ENCODE measurements around the gene LAMA2. TPM values are rescaled to one million over a fixed set of nuclear protein-coding genes. Genes with fewer than 3 reads are reported as not detected.

The LAMA2 gene
- total and polyA plus RNA-seq, 2 of the 13 experiments (the other 11 are each of a cell fraction or from before 2014, with no cell fraction given) = 0.11 to 0.28 TPM

DNA sequence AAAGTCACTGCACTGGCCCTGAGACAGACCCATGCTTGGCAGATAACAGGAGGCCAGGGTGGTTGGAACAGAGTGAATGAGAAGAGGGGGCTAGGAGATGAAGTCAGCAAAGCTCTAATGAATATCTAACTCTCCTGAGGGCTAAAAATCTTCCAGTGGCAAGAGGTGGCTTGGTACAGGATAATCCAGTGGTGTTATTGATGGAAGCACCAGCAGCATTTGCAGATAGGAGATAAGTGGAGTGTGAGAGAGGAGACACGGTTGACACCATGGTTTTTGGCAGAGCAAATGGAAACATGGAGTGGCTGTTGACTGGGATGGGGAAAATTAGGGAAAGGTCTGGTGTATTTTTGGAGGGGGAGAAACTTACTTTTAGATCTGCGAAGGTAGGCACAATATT is 464.0 kb downstream of the LAMA2 start (continued):
- TF ChIP-seq ZNF772 (CRISPR knock-in tag; IDR thresholded peaks at IDR 0.05) (no peak), NCOR1 (IDR thresholded peaks at IDR 0.05; ENCODE audit: borderline replicate concordance, low read length) (no peak), ZFYVE20 (CRISPR knock-in tag; IDR thresholded peaks at IDR 0.05; ENCODE audit: borderline replicate concordance, low read depth) (no peak), ZNF674 (CRISPR knock-in tag; IDR thresholded peaks at IDR 0.05; ENCODE audit: low read depth) (no peak), SPEN (CRISPR knock-in tag; IDR thresholded peaks at IDR 0.05; ENCODE audit: low read depth) (no peak)
- TF ChIP-seq, protein P1, sequence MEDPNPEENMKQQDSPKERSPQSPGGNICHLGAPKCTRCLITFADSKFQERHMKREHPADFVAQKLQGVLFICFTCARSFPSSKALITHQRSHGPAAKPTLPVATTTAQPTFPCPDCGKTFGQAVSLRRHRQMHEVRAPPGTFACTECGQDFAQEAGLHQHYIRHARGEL (CRISPR knock-in tag; IDR thresholded peaks at IDR 0.05) = no peak

DNA sequence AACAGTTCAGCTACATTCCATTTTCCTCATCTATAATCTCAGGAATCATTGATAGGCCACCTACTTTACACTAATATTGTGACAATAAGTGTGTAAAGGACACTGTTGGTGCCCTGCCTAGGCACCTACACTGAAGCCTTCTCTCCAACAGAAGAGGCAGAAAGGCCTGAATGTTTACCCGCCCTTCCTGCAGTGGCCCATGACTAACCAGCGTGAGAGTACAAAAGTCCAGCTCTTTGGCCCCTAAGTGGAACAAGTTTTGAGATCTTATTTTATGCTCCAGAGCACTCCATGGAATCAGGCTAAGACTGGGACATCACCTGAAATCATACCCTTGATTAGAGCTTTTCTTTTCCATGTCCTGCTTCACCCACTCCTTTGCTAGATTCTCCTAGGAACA is 467.3 kb downstream of the LAMA2 start:
- ChIA-PET POLR2A (no interaction called here), CTCF (ENCODE audit: low intra/inter-chr PET ratio, low total read pairs) (no interaction called here)
- no peaks in the 10 kb centered on the region for H3K9me3 ChIP-seq (ENCODE audit: low read length)
- H3K27ac ChIP-seq (ENCODE audit: extremely low read length, insufficient read depth, low read length) = no peak overlapping the region
- no peaks in the 10 kb centered on the region for H3K27me3 ChIP-seq (ENCODE audit: control insufficient read depth in 1 of 2, insufficient read depth in 2 of 2, low read length in 2 of 2)
- intact Hi-C loops (cut with micrococcal nuclease; ENCODE audit: unreplicated experiment) = no loop called here
- in situ Hi-C loops (cut with HindIII; ENCODE audit: extremely low pct_ligation_motif_present, low pct_unique_long_range_greater_than_20kb) = no loop called here
- H3K4me3 ChIP-seq (replicated peaks in 1 of 3; ENCODE audit: insufficient read depth in 1 of 3, low read depth in 2 of 3, low read length in 3 of 3) = no peak overlapping the region
- no peaks in the 10 kb centered on the region for H3K79me2 ChIP-seq (ENCODE audit: insufficient read depth, low read length)
- H3K9ac ChIP-seq (ENCODE audit: insufficient read depth, low read depth, low read length) = no peak overlapping the region
- peaks cover 11% of the 10 kb centered on the region; the same call in 1 of the 2 replicates for H3K4me1 ChIP-seq (ENCODE audit: insufficient read depth, low read length)
- peak overlapping the region; percentile 28; the same call in 1 of the 2 replicates for H3K4me2 ChIP-seq (ENCODE audit: low read depth, low read length)
- WGBS (ENCODE audit: low lambda C conversion rate) = 5% methylated on average over 2 of the region's 2 CpGs
- H3K36me3 ChIP-seq (replicated peaks in 1 of 2; ENCODE audit: control insufficient read depth in 1 of 2, insufficient read depth in 2 of 2, low read length in 2 of 2) = no peaks in the 10 kb centered on the region
- peak; percentile 46 for DNase-seq (ENCODE audit: low spot score)
- H2AFZ ChIP-seq (ENCODE audit: low read length) = no peak overlapping the region
- peak; percentile 99 for ATAC-seq
- FAIRE-seq = peak; percentile 88
- no TSS peak for BruUV-seq (replicated peaks)
- H4K20me1 ChIP-seq (ENCODE audit: insufficient read depth, low read length) = no peaks in the 10 kb centered on the region
- TF ChIP-seq, protein P2, sequence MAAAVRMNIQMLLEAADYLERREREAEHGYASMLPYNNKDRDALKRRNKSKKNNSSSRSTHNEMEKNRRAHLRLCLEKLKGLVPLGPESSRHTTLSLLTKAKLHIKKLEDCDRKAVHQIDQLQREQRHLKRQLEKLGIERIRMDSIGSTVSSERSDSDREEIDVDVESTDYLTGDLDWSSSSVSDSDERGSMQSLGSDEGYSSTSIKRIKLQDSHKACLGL (CRISPR knock-in tag; IDR thresholded peaks at IDR 0.05) = no peak
- TF ChIP-seq U2AF1 (optimal IDR thresholded peaks at IDR 0.05; ENCODE audit: low read depth, low read length) = no peak
- no peak for TF ChIP-seq PTBP1 (IDR thresholded peaks at IDR 0.05; ENCODE audit: low read depth, low read length, poor library complexity, severe bottlenecking)
- TF ChIP-seq FOSL2 (CRISPR knock-in tag; IDR thresholded peaks at IDR 0.05) = peak; percentile 67
- TF ChIP-seq, protein P3, sequence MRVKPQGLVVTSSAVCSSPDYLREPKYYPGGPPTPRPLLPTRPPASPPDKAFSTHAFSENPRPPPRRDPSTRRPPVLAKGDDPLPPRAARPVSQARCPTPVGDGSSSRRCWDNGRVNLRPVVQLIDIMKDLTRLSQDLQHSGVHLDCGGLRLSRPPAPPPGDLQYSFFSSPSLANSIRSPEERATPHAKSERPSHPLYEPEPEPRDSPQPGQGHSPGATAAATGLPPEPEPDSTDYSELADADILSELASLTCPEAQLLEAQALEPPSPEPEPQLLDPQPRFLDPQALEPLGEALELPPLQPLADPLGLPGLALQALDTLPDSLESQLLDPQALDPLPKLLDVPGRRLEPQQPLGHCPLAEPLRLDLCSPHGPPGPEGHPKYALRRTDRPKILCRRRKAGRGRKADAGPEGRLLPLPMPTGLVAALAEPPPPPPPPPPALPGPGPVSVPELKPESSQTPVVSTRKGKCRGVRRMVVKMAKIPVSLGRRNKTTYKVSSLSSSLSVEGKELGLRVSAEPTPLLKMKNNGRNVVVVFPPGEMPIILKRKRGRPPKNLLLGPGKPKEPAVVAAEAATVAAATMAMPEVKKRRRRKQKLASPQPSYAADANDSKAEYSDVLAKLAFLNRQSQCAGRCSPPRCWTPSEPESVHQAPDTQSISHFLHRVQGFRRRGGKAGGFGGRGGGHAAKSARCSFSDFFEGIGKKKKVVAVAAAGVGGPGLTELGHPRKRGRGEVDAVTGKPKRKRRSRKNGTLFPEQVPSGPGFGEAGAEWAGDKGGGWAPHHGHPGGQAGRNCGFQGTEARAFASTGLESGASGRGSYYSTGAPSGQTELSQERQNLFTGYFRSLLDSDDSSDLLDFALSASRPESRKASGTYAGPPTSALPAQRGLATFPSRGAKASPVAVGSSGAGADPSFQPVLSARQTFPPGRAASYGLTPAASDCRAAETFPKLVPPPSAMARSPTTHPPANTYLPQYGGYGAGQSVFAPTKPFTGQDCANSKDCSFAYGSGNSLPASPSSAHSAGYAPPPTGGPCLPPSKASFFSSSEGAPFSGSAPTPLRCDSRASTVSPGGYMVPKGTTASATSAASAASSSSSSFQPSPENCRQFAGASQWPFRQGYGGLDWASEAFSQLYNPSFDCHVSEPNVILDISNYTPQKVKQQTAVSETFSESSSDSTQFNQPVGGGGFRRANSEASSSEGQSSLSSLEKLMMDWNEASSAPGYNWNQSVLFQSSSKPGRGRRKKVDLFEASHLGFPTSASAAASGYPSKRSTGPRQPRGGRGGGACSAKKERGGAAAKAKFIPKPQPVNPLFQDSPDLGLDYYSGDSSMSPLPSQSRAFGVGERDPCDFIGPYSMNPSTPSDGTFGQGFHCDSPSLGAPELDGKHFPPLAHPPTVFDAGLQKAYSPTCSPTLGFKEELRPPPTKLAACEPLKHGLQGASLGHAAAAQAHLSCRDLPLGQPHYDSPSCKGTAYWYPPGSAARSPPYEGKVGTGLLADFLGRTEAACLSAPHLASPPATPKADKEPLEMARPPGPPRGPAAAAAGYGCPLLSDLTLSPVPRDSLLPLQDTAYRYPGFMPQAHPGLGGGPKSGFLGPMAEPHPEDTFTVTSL (CRISPR knock-in tag; IDR thresholded peaks at IDR 0.05; ENCODE audit: borderline replicate concordance) = peak; percentile 58; the same call in 1 of the 2 replicates
- TF ChIP-seq ZFP36L2 (CRISPR knock-in tag; IDR thresholded peaks at IDR 0.05) = no peak
- no peak for TF ChIP-seq RBAK (CRISPR knock-in tag; IDR thresholded peaks at IDR 0.05)
- TF ChIP-seq SOX5 (CRISPR knock-in tag; IDR thresholded peaks at IDR 0.05; ENCODE audit: borderline replicate concordance) = peak; percentile 24; the same call in 1 of the 2 replicates
- TF ChIP-seq, protein P4, sequence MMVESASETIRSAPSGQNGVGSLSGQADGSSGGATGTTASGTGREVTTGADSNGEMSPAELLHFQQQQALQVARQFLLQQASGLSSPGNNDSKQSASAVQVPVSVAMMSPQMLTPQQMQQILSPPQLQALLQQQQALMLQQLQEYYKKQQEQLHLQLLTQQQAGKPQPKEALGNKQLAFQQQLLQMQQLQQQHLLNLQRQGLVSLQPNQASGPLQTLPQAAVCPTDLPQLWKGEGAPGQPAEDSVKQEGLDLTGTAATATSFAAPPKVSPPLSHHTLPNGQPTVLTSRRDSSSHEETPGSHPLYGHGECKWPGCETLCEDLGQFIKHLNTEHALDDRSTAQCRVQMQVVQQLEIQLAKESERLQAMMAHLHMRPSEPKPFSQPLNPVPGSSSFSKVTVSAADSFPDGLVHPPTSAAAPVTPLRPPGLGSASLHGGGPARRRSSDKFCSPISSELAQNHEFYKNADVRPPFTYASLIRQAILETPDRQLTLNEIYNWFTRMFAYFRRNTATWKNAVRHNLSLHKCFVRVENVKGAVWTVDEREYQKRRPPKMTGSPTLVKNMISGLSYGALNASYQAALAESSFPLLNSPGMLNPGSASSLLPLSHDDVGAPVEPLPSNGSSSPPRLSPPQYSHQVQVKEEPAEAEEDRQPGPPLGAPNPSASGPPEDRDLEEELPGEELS (CRISPR knock-in tag; IDR thresholded peaks at IDR 0.05) = no peak

All from HepG2 (cell line).